ENCODE measurements around the gene ZMIZ1. TPM values are rescaled to one million over a fixed set of nuclear protein-coding genes. Genes with fewer than 3 reads are reported as not detected.
A peak's percentile ranks its signal among the peaks of the same experiment; 100 is the strongest.

ZMIZ1 gene
- total RNA-seq, 1 donor from 2014 or later, result 173 TPM

DNA sequence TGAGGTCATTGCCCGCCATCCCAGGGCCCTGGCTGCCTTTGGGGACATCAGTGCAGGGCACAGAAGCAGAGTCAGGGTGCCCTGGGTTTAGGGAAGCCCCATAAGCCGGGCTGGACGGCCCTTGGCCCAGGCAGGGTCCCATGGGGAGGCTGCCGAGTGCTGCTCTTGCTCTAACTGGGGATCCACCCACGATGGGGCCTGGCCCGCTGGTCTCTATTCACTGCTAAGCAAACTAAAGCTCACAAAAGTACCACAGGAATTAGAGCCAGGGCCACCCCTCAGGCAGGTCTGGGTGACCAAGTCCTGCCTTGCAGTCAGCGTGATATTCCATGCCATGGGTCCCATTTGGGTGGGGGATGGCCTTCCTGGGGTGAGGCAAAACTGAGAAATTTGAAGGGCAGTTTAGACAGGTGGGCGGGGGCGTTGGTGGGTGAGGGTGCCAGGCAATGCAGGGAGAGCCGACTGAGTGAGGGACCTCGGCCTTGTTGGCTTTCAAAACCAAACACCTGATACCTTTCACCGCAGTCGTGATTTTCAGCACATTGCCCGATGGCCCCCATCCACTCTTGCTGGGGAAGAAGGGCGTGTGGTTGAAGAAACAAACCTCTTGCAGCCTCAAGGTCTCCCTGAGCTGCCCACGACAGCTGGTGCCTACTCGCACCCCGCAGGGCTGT lies 185.7 kb downstream of the ZMIZ1 start:
- H3K27ac Mint-ChIP-seq, result no peak overlapping the region
- H3K27me3 Mint-ChIP-seq (ENCODE audit: low read depth), result no peaks in the 10 kb centered on the region
- TF ChIP-seq, protein P1, sequence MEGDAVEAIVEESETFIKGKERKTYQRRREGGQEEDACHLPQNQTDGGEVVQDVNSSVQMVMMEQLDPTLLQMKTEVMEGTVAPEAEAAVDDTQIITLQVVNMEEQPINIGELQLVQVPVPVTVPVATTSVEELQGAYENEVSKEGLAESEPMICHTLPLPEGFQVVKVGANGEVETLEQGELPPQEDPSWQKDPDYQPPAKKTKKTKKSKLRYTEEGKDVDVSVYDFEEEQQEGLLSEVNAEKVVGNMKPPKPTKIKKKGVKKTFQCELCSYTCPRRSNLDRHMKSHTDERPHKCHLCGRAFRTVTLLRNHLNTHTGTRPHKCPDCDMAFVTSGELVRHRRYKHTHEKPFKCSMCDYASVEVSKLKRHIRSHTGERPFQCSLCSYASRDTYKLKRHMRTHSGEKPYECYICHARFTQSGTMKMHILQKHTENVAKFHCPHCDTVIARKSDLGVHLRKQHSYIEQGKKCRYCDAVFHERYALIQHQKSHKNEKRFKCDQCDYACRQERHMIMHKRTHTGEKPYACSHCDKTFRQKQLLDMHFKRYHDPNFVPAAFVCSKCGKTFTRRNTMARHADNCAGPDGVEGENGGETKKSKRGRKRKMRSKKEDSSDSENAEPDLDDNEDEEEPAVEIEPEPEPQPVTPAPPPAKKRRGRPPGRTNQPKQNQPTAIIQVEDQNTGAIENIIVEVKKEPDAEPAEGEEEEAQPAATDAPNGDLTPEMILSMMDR (IDR thresholded peaks at IDR 0.05; ENCODE audit: unreplicated experiment), result no peak
- DNase-seq (ENCODE audit: low spot score in 2 of 2, unreplicated experiment in 2 of 2), result no peak
- H3K4me3 Mint-ChIP-seq, result no peak overlapping the region
- no peaks in the 10 kb centered on the region for H3K9me3 Mint-ChIP-seq
- H3K4me1 Mint-ChIP-seq, result peaks cover 21% of the 10 kb centered on the region
- peaks cover 8% of the 10 kb centered on the region for H3K36me3 Mint-ChIP-seq

GRCh38 chr10:79255007-79255507 lies 186.3 kb downstream of the ZMIZ1 start:
- H3K9me3 Mint-ChIP-seq, result no peaks in the 10 kb centered on the region
- H3K36me3 Mint-ChIP-seq, result peaks cover 8% of the 10 kb centered on the region
- no peaks in the 10 kb centered on the region for H3K27me3 Mint-ChIP-seq (ENCODE audit: low read depth)
- H3K4me1 Mint-ChIP-seq, result peaks cover 26% of the 10 kb centered on the region
- H3K4me3 Mint-ChIP-seq, result no peak overlapping the region
- TF ChIP-seq, protein P1 (IDR thresholded peaks at IDR 0.05; ENCODE audit: unreplicated experiment), result no peak
- DNase-seq (ENCODE audit: low spot score in 2 of 2, unreplicated experiment in 2 of 2), result no peak
- no peak overlapping the region for H3K27ac Mint-ChIP-seq

DNA sequence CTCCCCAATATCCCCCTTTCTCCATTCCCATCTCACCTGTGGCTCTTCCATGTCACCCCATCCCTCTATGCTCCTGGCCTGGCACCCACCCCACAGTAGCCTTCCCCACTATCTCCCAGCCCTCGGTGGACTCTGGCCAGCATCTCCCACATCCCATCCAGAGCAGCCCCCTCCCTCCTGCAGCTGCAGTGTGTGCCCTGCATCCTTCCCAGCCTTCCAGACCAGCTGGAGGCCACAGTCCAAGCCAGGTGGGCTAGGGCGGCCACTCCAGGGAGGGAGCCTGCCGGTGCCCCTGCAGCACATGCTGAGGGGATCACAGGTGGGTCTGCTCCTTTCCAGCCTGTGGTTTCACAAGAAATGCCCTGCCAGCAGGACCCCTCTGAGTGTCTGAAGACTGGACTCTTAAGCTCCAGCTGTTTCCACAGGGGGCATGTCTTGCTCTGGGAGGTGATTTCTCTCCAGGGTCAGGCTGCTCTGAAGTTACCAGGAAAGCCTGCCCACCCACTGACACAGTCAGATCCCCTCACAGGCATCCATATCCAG lies 187.6 kb downstream of the ZMIZ1 start:
- peaks cover 36% of the 10 kb centered on the region for H3K4me1 Mint-ChIP-seq
- peaks cover 5% of the 10 kb centered on the region for H3K36me3 Mint-ChIP-seq
- TF ChIP-seq, protein P1 (IDR thresholded peaks at IDR 0.05; ENCODE audit: unreplicated experiment), result no peak
- no peak overlapping the region for H3K27ac Mint-ChIP-seq
- H3K9me3 Mint-ChIP-seq, result no peaks in the 10 kb centered on the region
- H3K4me3 Mint-ChIP-seq, result no peak overlapping the region
- DNase-seq (ENCODE audit: low spot score in 2 of 2, unreplicated experiment in 2 of 2), result no peak
- no peaks in the 10 kb centered on the region for H3K27me3 Mint-ChIP-seq (ENCODE audit: low read depth)

DNA sequence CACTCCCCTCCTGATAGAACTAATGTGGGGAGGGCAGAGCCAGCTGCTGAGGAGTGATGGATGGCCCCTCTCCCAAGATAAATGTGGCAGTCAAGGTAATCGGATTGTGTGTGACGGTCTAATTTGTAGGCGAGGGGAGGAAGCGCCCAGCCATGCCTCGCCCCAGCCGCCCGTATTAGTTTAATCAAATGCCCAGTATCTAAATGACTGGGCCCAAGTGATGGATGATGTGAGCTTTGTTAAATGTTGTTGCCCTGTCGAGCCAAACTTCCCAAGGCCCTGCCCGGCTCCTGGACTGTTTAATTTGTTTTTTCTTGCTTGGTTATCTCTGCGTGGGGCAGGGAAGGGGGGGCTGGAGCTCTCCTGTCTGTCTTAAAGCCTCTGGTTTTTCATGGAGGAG lies 190.1 kb downstream of the ZMIZ1 start:
- TF ChIP-seq, protein P1 (IDR thresholded peaks at IDR 0.05; ENCODE audit: unreplicated experiment), result no peak
- Mint-ChIP-seq H3K9me3 (no peaks in the 10 kb centered on the region), H3K36me3 (peaks cover 4% of the 10 kb centered on the region), H3K27me3 (ENCODE audit: low read depth) (no peaks in the 10 kb centered on the region), H3K4me3 (no peak overlapping the region), H3K4me1 (peaks cover 60% of the 10 kb centered on the region), H3K27ac (peak overlapping the region; percentile 45)
- no peak for DNase-seq (ENCODE audit: low spot score in 2 of 2, unreplicated experiment in 2 of 2)

- TF ChIP-seq, protein P1 (IDR thresholded peaks at IDR 0.05; ENCODE audit: unreplicated experiment), result no peak
- Mint-ChIP-seq H3K27ac (peak overlapping the region; percentile 26), H3K4me3 (no peak overlapping the region)
These were observed 191.1 kb downstream of the ZMIZ1 start for GRCh38 chr10:79259834-79260233.

More at GRCh38 chr10:79259834-79260233, 191.1 kb downstream of the ZMIZ1 start:
- H3K9me3 Mint-ChIP-seq, result no peaks in the 10 kb centered on the region
- no peaks in the 10 kb centered on the region for H3K27me3 Mint-ChIP-seq (ENCODE audit: low read depth)
- H3K4me1 Mint-ChIP-seq, result peaks cover 69% of the 10 kb centered on the region
- H3K36me3 Mint-ChIP-seq, result peaks cover 4% of the 10 kb centered on the region
- no peak for DNase-seq (ENCODE audit: low spot score in 2 of 2, unreplicated experiment in 2 of 2)

Data from mesothelial cell of epicardium (in vitro differentiated cells).